ENCODE results near the gene ABCD3.

The ABCD3 gene

GRCh38 chr1:94512816-94513215 is 94.6 kb downstream of the ABCD3 start:
- H3K9ac ChIP-seq (ENCODE audit: low read length): no peak overlapping the region
- H2AFZ ChIP-seq (ENCODE audit: insufficient read depth, low read length, poor library complexity): no peak overlapping the region
- H2AK5ac ChIP-seq (ENCODE audit: low read length): no peak overlapping the region
- H3K79me1 ChIP-seq (ENCODE audit: low read length): no peaks in the 10 kb centered on the region
- WGBS (ENCODE audit: extremely low coverage, insufficient coverage, insufficient read length): no CpG with 5 or more reads among the region's 2 CpGs
- H3K36me3 ChIP-seq (ENCODE audit: control insufficient read depth in 1 of 2, insufficient read depth in 2 of 2, low read length in 2 of 2): no peaks in the 10 kb centered on the region
- H2BK5ac ChIP-seq (ENCODE audit: low read depth, low read length, poor library complexity): no peak overlapping the region
- H2BK12ac ChIP-seq (ENCODE audit: low read length): no peak overlapping the region
- H3K27ac ChIP-seq (ENCODE audit: low read depth, low read length): no peak overlapping the region
- H3K4me2 ChIP-seq (ENCODE audit: low read length): no peak overlapping the region
- H3K14ac ChIP-seq (ENCODE audit: low read length): no peak overlapping the region
- no peak overlapping the region for H3K23ac ChIP-seq (ENCODE audit: low read length)
- no peak overlapping the region for H4K91ac ChIP-seq (ENCODE audit: low read depth, low read length)
- H3K18ac ChIP-seq (ENCODE audit: low read length): no peak overlapping the region
- no peaks in the 10 kb centered on the region for H3K79me2 ChIP-seq (ENCODE audit: control insufficient read depth, insufficient read depth, low read length, poor library complexity)
- no peak for DNase-seq
- no peak overlapping the region for H4K8ac ChIP-seq (ENCODE audit: low read depth, low read length)
- H2BK120ac ChIP-seq (ENCODE audit: insufficient read depth, low read length, poor library complexity): no peak overlapping the region
- no peak overlapping the region for H3K4ac ChIP-seq (ENCODE audit: low read depth, low read length)
- H3K4me1 ChIP-seq (ENCODE audit: control insufficient read depth in 1 of 2, insufficient read depth in 2 of 2, low read length in 2 of 2): no peaks in the 10 kb centered on the region
- H3K9me3 ChIP-seq (ENCODE audit: insufficient read depth, low read depth, low read length): no peaks in the 10 kb centered on the region
- H3K27me3 ChIP-seq (ENCODE audit: insufficient read depth, low read length): no peaks in the 10 kb centered on the region
- no peak overlapping the region for H3K4me3 ChIP-seq (ENCODE audit: low read depth, low read length)
- no peak overlapping the region for H4K12ac ChIP-seq (ENCODE audit: low read depth, low read length)

GRCh38 chr1:94514095-94514727 is 96.0 kb downstream of the ABCD3 start:
- WGBS (ENCODE audit: extremely low coverage, insufficient coverage, insufficient read length): no CpG with 5 or more reads among the region's 2 CpGs
- Histone ChIP-seq H3K4me2 (ENCODE audit: low read length) (no peak overlapping the region), H4K91ac (ENCODE audit: low read depth, low read length) (no peak overlapping the region)

GRCh38 chr1:94515296-94515947 is 97.2 kb downstream of the ABCD3 start:
- no peak overlapping the region for H3K4me3 ChIP-seq (ENCODE audit: low read depth, low read length)
- H3K79me2 ChIP-seq (ENCODE audit: control insufficient read depth, insufficient read depth, low read length, poor library complexity): no peaks in the 10 kb centered on the region
- H3K27ac ChIP-seq (ENCODE audit: low read depth, low read length): no peak overlapping the region
- H2AK5ac ChIP-seq (ENCODE audit: low read length): no peak overlapping the region
- no CpG with 5 or more reads among the region's 1 CpG for WGBS (ENCODE audit: extremely low coverage, insufficient coverage, insufficient read length)
- no peak overlapping the region for H3K18ac ChIP-seq (ENCODE audit: low read length)
- H3K4me2 ChIP-seq (ENCODE audit: low read length): no peak overlapping the region
- no peak overlapping the region for H4K91ac ChIP-seq (ENCODE audit: low read depth, low read length)
- no peak overlapping the region for H2AFZ ChIP-seq (ENCODE audit: insufficient read depth, low read length, poor library complexity)
- no peak overlapping the region for H3K14ac ChIP-seq (ENCODE audit: low read length)
- no peak overlapping the region for H3K9ac ChIP-seq (ENCODE audit: low read length)
- H4K8ac ChIP-seq (ENCODE audit: low read depth, low read length): no peak overlapping the region
- H3K9me3 ChIP-seq (ENCODE audit: insufficient read depth, low read depth, low read length): no peaks in the 10 kb centered on the region
- H3K27me3 ChIP-seq (ENCODE audit: insufficient read depth, low read length): no peaks in the 10 kb centered on the region
- H3K4ac ChIP-seq (ENCODE audit: low read depth, low read length): no peak overlapping the region
- H2BK5ac ChIP-seq (ENCODE audit: low read depth, low read length, poor library complexity): no peak overlapping the region
- H3K36me3 ChIP-seq (ENCODE audit: control insufficient read depth in 1 of 2, insufficient read depth in 2 of 2, low read length in 2 of 2): no peaks in the 10 kb centered on the region
- H3K4me1 ChIP-seq (ENCODE audit: control insufficient read depth in 1 of 2, insufficient read depth in 2 of 2, low read length in 2 of 2): no peaks in the 10 kb centered on the region
- H4K12ac ChIP-seq (ENCODE audit: low read depth, low read length): no peak overlapping the region
- H2BK12ac ChIP-seq (ENCODE audit: low read length): no peak overlapping the region
- DNase-seq: no peak
- no peak overlapping the region for H2BK120ac ChIP-seq (ENCODE audit: insufficient read depth, low read length, poor library complexity)
- no peaks in the 10 kb centered on the region for H3K79me1 ChIP-seq (ENCODE audit: low read length)
- H3K23ac ChIP-seq (ENCODE audit: low read length): no peak overlapping the region

More at GRCh38 chr1:94514095-94514727, 96.0 kb downstream of the ABCD3 start:
- no peak overlapping the region for H2BK120ac ChIP-seq (ENCODE audit: insufficient read depth, low read length, poor library complexity)
- no peak overlapping the region for H3K14ac ChIP-seq (ENCODE audit: low read length)
- H3K4me3 ChIP-seq (ENCODE audit: low read depth, low read length): no peak overlapping the region
- H3K79me2 ChIP-seq (ENCODE audit: control insufficient read depth, insufficient read depth, low read length, poor library complexity): no peaks in the 10 kb centered on the region
- no peak overlapping the region for H3K18ac ChIP-seq (ENCODE audit: low read length)
- H3K4ac ChIP-seq (ENCODE audit: low read depth, low read length): no peak overlapping the region
- no peaks in the 10 kb centered on the region for H3K36me3 ChIP-seq (ENCODE audit: control insufficient read depth in 1 of 2, insufficient read depth in 2 of 2, low read length in 2 of 2)
- H4K12ac ChIP-seq (ENCODE audit: low read depth, low read length): no peak overlapping the region
- DNase-seq: peak in 1 of 2 donors; percentile 45
- H2BK12ac ChIP-seq (ENCODE audit: low read length): no peak overlapping the region
- no peaks in the 10 kb centered on the region for H3K4me1 ChIP-seq (ENCODE audit: control insufficient read depth in 1 of 2, insufficient read depth in 2 of 2, low read length in 2 of 2)
- H2AK5ac ChIP-seq (ENCODE audit: low read length): no peak overlapping the region
- no peak overlapping the region for H3K9ac ChIP-seq (ENCODE audit: low read length)
- no peak overlapping the region for H3K23ac ChIP-seq (ENCODE audit: low read length)
- no peak overlapping the region for H4K8ac ChIP-seq (ENCODE audit: low read depth, low read length)
- no peak overlapping the region for H2AFZ ChIP-seq (ENCODE audit: insufficient read depth, low read length, poor library complexity)
- no peaks in the 10 kb centered on the region for H3K9me3 ChIP-seq (ENCODE audit: insufficient read depth, low read depth, low read length)
- no peaks in the 10 kb centered on the region for H3K79me1 ChIP-seq (ENCODE audit: low read length)
- no peaks in the 10 kb centered on the region for H3K27me3 ChIP-seq (ENCODE audit: insufficient read depth, low read length)
- H3K27ac ChIP-seq (ENCODE audit: low read depth, low read length): no peak overlapping the region
- H2BK5ac ChIP-seq (ENCODE audit: low read depth, low read length, poor library complexity): no peak overlapping the region

- Histone ChIP-seq H3K4ac (ENCODE audit: low read depth, low read length) (no peak overlapping the region), H3K27me3 (ENCODE audit: insufficient read depth, low read length) (no peaks in the 10 kb centered on the region), H4K12ac (ENCODE audit: low read depth, low read length) (no peak overlapping the region), H3K14ac (ENCODE audit: low read length) (no peak overlapping the region), H3K9me3 (ENCODE audit: insufficient read depth, low read depth, low read length) (no peaks in the 10 kb centered on the region), H2AK5ac (ENCODE audit: low read length) (no peak overlapping the region), H2BK12ac (ENCODE audit: low read length) (no peak overlapping the region), H4K91ac (ENCODE audit: low read depth, low read length) (no peak overlapping the region), H3K79me1 (ENCODE audit: low read length) (no peaks in the 10 kb centered on the region), H3K4me3 (ENCODE audit: low read depth, low read length) (no peak overlapping the region), H3K79me2 (ENCODE audit: control insufficient read depth, insufficient read depth, low read length, poor library complexity) (no peaks in the 10 kb centered on the region), H2AFZ (ENCODE audit: insufficient read depth, low read length, poor library complexity) (no peak overlapping the region), H3K4me1 (ENCODE audit: control insufficient read depth in 1 of 2, insufficient read depth in 2 of 2, low read length in 2 of 2) (no peaks in the 10 kb centered on the region), H2BK120ac (ENCODE audit: insufficient read depth, low read length, poor library complexity) (no peak overlapping the region), H3K4me2 (ENCODE audit: low read length) (no peak overlapping the region), H3K27ac (ENCODE audit: low read depth, low read length) (no peak overlapping the region), H4K8ac (ENCODE audit: low read depth, low read length) (no peak overlapping the region), H3K36me3 (ENCODE audit: control insufficient read depth in 1 of 2, insufficient read depth in 2 of 2, low read length in 2 of 2) (no peaks in the 10 kb centered on the region), H3K18ac (ENCODE audit: low read length) (no peak overlapping the region), H3K9ac (ENCODE audit: low read length) (no peak overlapping the region), H2BK5ac (ENCODE audit: low read depth, low read length, poor library complexity) (no peak overlapping the region), H3K23ac (ENCODE audit: low read length) (no peak overlapping the region)
- no CpG with 5 or more reads among the region's 2 CpGs for WGBS (ENCODE audit: extremely low coverage, insufficient coverage, insufficient read length)
- DNase-seq: no peak
These were observed 101.2 kb downstream of the ABCD3 start for GRCh38 chr1:94519351-94519750.

Measured in trophoblast cell (in vitro differentiated cells and primary cell).